MM.1S (cell line): Measurements from ENCODE around the gene DYNC1I1.

Experiments used
- DNase-seq: peaks from one replicate; pipeline ENCODE4 v3.0.0-alpha.2; 2015
- H2AFZ ChIP-seq: fragments of 300-600 bp; sonication (generic); 2 replicates; pipeline ENCODE4 v1.6.0; 2016; ENCODE audit warnings: antibody characterized with exemption, low read length
- H3F3A ChIP-seq: fragments of 300-600 bp; sonication (generic); 2 replicates; pipeline ENCODE4 v1.6.1; 2016; ENCODE audit warnings: mild to moderate bottlenecking, antibody characterized with exemption, low read length, moderate library complexity, mixed read lengths; ENCODE audit not compliant: insufficient read depth
- H3K27ac ChIP-seq: fragments of 300-600 bp; sonication (generic); 2 replicates; pipeline ENCODE4 v1.5.1; 2016; ENCODE audit warnings: mild to moderate bottlenecking, low read length
- H3K27me3 ChIP-seq: fragments of 300-600 bp; sonication (generic); replicated peaks from 2 replicates; pipeline ENCODE4 v1.6.0; 2016; ENCODE audit warnings: low read length; ENCODE audit not compliant: insufficient read depth
- H3K36me3 ChIP-seq: fragments of 300-600 bp; sonication (generic); replicated peaks from 2 replicates; pipeline ENCODE4 v1.6.1; 2016; ENCODE audit warnings: mild to moderate bottlenecking, low read length, mixed read lengths; ENCODE audit not compliant: insufficient read depth
- H3K4me1 ChIP-seq: fragments of 300-600 bp; sonication (generic); 2 replicates; pipeline ENCODE4 v1.6.1; 2016; ENCODE audit warnings: low read length, mixed read lengths
- H3K4me2 ChIP-seq: fragments of 300-600 bp; sonication (generic); 2 replicates; pipeline ENCODE4 v1.6.0; 2016; ENCODE audit warnings: low read depth, low read length
- H3K4me3 ChIP-seq: fragments of 300-600 bp; sonication (generic); 2 replicates; pipeline ENCODE4 v1.5.1; 2016; ENCODE audit warnings: low read length, mixed read lengths
- H3K79me2 ChIP-seq: fragments of 300-600 bp; sonication (generic); 2 replicates; pipeline ENCODE4 v1.6.1; 2016; ENCODE audit warnings: mixed run types, low read length, mixed read lengths
- H3K9ac ChIP-seq: fragments of 300-600 bp; sonication (generic); 2 replicates; pipeline ENCODE4 v1.6.1; 2016; ENCODE audit warnings: low read length, mixed read lengths
- H3K9me2 ChIP-seq: fragments of 300-600 bp; sonication (generic); replicated peaks from 2 replicates; pipeline ENCODE4 v1.6.1; 2016; ENCODE audit warnings: mild to moderate bottlenecking, low read length, mixed read lengths; ENCODE audit not compliant: insufficient read depth
- H3K9me3 ChIP-seq: fragments of 300-600 bp; sonication (generic); replicated peaks from 2 replicates; pipeline ENCODE4 v1.6.1; 2016; ENCODE audit warnings: mild to moderate bottlenecking, low read length, mixed read lengths; ENCODE audit not compliant: insufficient read depth
- H4K20me1 ChIP-seq: fragments of 300-600 bp; sonication (generic); 2 replicates; pipeline ENCODE4 v1.6.1; 2016; ENCODE audit warnings: mild to moderate bottlenecking, low read length, moderate library complexity, mixed read lengths; ENCODE audit not compliant: insufficient read depth
- CTCF ChIP-seq: fragments of 300-600 bp; sonication (generic); IDR thresholded peaks from 2 replicates; pipeline ENCODE4 v1.5.1; 2016; ENCODE audit warnings: antibody characterized with exemption, low read length, mixed read lengths
- EZH2 ChIP-seq: fragments of 300-600 bp; sonication (generic); optimal IDR thresholded peaks from 2 replicates; pipeline ENCODE3; 2017; ENCODE audit warnings: low read depth, mild to moderate bottlenecking, antibody characterized with exemption, low read length, mixed read lengths
- EZH2phosphoT487 ChIP-seq: fragments of 300-600 bp; sonication (generic); IDR thresholded peaks from 2 replicates; pipeline ENCODE4 v1.6.1; 2018; ENCODE audit warnings: antibody characterized with exemption, low read length

Gene DYNC1I1

DNA sequence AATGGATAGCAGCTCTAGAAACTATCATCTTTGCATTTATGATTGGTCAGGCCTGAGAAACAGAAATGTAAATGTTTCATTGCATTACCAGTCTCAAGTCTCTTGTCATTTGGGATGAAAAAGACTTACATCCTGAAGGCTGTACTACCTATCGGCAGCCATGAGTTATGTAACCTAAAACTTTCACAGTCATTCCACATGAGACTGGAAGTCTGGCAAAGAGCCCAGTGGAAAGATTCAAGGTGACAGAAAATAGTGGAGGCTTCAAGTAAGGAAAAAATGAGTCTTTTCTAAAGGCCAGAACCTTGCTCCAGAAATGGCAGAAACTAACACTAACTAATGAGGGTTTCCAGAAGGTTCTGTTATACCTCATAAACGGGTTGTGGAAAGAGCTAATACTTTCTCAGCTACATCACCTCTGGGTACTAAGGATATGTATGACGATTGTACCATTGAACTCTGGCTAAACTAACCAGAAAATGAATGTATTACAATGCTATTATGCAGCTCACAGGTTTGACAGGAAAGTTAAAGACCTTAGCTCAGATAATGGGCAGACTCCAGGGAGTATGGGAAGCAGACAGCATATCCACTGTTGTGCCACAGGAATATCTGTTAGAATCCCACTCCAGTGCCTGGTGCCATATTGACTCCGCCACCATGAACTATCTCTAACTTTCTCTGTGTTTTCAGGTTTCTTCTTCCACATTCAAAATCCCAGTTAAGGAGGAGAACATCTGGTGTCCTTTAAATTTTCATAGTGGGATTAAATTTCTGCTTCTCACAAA is 41.7 kb upstream of the DYNC1I1 start:
- H3F3A ChIP-seq = no peaks in the 10 kb centered on the region
- H3K36me3 ChIP-seq = no peaks in the 10 kb centered on the region
- TF ChIP-seq CTCF (no peak), EZH2 (no peak), EZH2phosphoT487 (no peak)
- no peaks in the 10 kb centered on the region for H3K4me1 ChIP-seq
- H3K9ac ChIP-seq = no peak overlapping the region
- H4K20me1 ChIP-seq = no peaks in the 10 kb centered on the region
- no peak overlapping the region for H3K4me2 ChIP-seq
- DNase-seq = no peak
- H3K9me3 ChIP-seq = no peaks in the 10 kb centered on the region
- H3K4me3 ChIP-seq = no peak overlapping the region
- H3K27me3 ChIP-seq = no peaks in the 10 kb centered on the region
- no peak overlapping the region for H2AFZ ChIP-seq
- no peak overlapping the region for H3K27ac ChIP-seq
- no peaks in the 10 kb centered on the region for H3K79me2 ChIP-seq
- H3K9me2 ChIP-seq = no peaks in the 10 kb centered on the region

DNA sequence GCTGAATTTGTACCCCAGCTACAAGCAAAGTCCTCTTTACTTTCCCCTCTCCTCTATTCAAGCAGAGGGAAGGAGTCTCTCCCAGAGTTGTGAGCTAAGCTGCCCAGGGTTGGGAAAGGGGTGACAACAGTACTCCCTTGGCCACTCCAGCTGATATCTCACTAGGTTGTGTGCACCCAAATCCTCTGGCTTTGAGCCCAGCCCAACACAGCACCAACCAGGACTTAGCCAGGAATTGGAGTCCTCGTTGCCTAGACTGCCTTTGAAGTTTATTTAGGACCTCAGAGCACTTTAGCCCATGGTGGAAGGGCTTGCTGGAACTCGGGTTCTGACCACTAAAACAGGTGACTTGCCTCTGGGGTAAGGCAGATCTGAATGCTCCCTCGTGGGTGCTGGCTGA is 35.7 kb upstream of the DYNC1I1 start:
- H3K79me2 ChIP-seq = no peaks in the 10 kb centered on the region
- no peaks in the 10 kb centered on the region for H4K20me1 ChIP-seq
- H2AFZ ChIP-seq = no peak overlapping the region
- no peaks in the 10 kb centered on the region for H3K4me1 ChIP-seq
- H3K4me3 ChIP-seq = no peak overlapping the region
- H3K4me2 ChIP-seq = no peak overlapping the region
- H3K27me3 ChIP-seq = no peaks in the 10 kb centered on the region
- no peaks in the 10 kb centered on the region for H3F3A ChIP-seq
- H3K9me2 ChIP-seq = no peaks in the 10 kb centered on the region
- no peak for TF ChIP-seq CTCF
- no peak for TF ChIP-seq EZH2phosphoT487
- TF ChIP-seq EZH2 = no peak
- H3K9me3 ChIP-seq = no peaks in the 10 kb centered on the region
- H3K36me3 ChIP-seq = no peaks in the 10 kb centered on the region
- no peak overlapping the region for H3K27ac ChIP-seq
- no peak for DNase-seq
- H3K9ac ChIP-seq = no peak overlapping the region

DNA sequence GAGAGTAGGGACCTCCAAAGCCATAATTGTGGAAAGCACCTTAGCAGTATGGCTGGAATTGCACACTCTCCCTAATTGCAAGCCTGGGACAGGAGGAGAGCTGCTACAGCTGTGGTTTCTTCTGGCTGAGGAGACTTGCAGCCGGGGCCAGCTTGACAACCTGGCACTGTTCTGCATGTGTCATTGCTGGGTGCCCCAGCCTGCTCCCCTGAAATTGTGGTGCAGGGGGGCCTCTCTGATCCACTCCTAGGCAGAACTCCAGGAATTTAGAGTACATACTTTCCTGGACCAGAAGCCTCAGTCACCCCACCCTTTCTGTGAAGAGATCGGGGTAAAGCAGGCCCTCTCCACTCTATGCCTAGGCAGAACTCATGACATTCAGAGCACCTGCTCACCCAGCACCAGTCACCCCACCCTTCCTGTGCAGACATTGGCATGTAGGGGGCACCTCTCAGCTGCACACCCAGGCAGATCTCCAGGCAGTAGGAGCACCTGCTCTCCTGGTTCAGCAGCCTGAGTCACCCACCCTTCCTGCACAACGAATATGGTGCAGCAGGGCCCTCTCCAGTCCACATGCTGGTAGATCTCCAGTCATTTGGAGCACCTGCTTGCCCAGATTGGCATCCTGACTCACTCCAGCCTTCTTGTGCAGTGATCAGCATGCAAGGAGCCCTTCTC is 34.4 kb upstream of the DYNC1I1 start:
- Histone ChIP-seq H3K79me2 (no peaks in the 10 kb centered on the region), H3K4me2 (no peak overlapping the region), H3K27ac (no peak overlapping the region), H3K9me2 (no peaks in the 10 kb centered on the region), H3K9ac (no peak overlapping the region), H3K9me3 (no peaks in the 10 kb centered on the region), H4K20me1 (no peaks in the 10 kb centered on the region), H3F3A (no peaks in the 10 kb centered on the region), H2AFZ (no peak overlapping the region), H3K36me3 (no peaks in the 10 kb centered on the region), H3K4me3 (no peak overlapping the region), H3K27me3 (no peaks in the 10 kb centered on the region), H3K4me1 (no peaks in the 10 kb centered on the region)
- no peak for TF ChIP-seq CTCF
- no peak for TF ChIP-seq EZH2phosphoT487
- no peak for TF ChIP-seq EZH2
- no peak for DNase-seq
